DMS53 (cell line): ENCODE measurements around the gene PTPRC.

Source experiments
- DNase-seq: peaks from one replicate; lab custom pipeline; 2025; lab: John Stamatoyannopoulos, UW

PTPRC gene

DNA sequence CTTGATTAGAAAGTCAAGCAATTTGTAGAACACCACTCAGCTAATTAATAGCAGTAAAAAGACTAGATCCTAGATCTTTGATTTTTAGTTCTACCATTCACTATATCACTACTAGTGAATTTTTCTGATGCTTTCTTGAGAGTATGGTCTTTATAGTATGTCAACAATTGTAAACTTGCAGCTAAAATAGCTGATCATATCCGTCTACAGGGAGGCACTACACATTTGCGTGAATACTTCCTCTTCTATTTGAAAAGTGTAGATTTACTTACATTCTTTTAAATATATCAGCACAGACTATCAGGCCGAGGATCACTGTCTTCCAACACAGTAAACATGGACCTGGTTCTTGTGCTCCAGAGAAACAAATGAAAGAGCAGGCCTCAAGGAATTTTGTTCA is 18.6 kb upstream of the PTPRC start:
- DNase-seq = no peak

DNA sequence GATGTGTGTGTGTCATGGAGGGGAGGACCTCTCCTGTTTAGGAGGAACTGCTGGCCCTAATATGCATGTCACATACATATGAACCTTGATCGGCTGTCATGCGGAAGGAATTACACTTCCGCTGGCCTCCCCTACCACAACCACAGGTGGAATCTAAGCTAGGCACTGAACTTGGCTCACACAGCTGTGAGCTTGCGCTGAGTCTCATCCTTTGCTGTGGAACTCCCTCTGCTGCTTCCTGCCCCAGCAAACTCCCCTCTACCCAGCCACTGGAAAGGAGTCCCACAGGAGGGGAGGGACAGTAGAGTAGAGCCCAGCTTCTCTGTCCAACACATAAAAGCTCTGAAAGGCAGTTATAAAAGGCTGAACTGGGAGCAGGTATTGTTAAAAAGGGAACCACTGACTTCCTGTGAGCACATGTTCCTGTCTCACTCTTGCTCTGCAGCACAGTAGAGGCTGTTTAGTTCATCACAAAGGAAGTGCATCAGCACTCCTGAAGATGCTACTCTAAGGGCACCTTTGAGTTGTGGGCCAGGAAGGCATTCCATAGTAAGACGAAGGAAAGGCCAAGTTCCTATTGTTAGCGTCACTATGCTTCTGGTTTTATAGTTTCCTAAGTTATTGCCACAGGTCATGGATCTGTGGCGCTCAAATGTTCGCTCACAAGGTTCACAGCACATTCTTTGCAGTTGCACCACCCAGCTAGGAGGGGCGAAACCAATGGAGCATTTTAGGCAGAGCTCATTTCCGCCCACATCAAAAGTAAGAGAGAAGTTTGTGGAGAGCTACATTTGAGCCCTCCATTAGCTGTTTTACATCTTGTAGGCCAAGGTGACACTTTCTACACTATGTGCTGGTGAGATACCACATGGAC is 17.7 kb upstream of the PTPRC start:
- no peak for DNase-seq

GRCh38 chr1:198622001-198622400 is 16.8 kb upstream of the PTPRC start:
- DNase-seq = no peak

DNA sequence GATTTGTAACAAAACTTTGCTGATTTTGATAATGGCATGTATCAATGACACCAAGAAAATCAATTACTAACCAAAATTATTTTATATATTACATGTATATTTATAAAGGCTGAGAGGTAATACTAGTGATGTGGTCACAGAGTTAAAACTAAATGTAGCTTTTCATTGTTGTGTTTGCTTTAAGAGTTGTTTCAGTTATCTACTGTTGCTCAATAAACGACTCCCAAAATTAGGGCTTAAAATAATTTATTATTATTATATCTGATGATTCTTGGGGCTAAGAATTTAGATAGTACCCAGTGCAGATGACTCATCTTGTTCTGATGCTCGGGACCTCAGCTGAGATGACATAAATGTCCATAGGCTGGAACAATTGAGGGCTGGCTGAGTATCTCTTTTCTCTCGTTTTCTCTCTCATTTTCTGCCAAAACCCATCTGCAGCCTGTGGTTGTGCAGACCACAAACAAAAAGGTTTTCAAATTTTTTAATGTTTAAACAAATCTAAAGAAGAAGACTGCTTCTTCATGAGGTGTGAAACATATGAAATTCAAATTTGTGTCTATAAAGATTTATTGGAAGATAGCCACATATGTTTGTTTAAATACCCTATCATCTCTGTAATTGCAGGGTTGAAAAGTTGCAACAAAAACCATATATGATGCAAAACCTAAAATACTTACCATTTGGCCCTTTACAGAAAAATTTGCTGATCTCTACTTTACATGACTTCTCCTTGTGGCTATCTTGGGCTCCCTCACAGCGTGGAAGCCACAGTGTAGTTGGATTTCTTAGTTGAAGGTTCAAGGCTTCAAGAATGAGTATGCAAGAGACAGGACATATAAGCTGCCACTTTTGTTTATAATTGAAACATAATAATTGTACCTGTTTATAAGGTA is 14.8 kb upstream of the PTPRC start:
- no peak for DNase-seq

DNA sequence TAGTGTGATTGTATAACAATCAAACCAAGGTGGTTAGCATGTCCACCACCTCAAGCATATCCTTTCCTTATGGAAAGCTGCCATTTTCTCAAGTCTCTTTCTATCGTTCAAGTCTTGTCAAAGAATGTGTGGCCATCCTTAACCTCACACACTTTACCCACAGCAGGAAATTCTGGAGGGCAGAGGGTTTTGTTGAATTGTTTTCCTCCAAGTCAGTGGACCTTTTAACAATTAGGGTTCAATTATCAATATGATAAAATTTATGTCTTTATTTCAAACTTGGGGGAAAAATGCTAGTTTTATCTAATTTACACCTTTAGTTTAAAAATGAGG is 14.2 kb upstream of the PTPRC start:
- no peak for DNase-seq

DNA sequence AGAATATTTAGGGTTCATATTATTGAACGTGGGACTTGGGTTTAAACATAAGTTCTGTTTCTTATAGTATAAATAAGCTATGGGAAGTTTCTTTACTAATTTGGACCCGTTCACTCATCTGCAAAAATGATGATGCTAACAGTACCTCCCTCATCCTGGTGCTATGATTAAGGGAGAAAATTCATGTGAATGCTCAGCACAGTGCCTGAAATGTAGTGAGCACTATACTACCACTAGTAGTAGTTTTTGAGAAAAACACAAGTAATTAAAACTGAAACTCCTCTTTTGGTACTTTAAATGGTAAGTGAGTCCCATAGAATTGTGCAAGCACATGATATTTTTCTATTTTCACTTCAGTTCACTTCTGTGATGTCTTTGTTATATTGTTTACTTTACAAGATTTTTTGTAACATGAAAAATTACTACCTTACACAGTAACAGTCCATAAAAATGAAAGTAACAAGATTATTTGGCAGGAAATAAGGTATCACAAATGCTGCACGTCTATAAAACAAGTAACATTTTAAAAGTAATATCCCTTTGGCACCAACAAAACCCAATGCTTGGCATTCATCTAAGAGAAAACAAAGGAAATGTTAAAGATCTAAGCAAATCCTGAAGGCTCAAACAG is 11.3 kb upstream of the PTPRC start:
- DNase-seq = no peak

- DNase-seq = no peak
These were observed 10.8 kb upstream of the PTPRC start for GRCh38 chr1:198628067-198628455.

DNA sequence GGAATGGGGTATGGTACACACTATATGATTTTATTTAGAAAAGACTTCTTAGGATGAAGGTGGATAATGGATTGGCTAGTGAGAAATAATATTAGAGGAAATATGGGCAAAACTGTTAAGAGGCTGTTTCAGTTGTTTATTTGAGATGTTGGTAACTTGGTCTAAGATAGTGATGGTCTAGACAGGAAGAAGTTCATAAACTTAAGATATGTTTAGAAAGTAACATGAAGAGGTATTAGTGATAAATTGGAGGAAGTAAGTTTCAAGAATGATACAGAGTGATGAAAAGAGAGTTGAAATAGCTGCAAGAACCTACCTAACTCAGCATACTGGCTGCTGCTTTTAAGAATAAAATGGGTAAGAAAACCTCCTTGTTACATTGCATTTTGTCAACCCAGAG is 9.2 kb upstream of the PTPRC start:
- DNase-seq = no peak

GRCh38 chr1:198630863-198631262 is 8.0 kb upstream of the PTPRC start:
- peak; percentile 45 for DNase-seq

DNA sequence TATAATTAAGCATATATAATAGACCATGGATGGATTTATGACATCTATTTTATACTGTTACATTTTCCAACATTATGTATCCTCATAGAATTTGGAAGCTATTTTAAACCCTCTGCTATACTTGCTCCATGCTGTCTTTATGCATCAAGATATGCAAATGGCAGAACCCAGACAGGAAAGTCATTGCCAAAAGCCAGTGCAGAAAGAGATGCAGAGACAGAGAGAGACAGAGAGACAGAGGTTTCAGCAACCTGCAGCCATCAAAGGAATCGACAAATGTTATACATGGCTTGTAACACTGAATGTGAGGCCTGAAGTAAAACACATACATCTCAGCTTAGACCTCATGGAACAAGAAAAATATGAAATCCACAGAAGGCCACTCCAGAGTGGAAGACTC is 7.5 kb upstream of the PTPRC start:
- DNase-seq = no peak

DNA sequence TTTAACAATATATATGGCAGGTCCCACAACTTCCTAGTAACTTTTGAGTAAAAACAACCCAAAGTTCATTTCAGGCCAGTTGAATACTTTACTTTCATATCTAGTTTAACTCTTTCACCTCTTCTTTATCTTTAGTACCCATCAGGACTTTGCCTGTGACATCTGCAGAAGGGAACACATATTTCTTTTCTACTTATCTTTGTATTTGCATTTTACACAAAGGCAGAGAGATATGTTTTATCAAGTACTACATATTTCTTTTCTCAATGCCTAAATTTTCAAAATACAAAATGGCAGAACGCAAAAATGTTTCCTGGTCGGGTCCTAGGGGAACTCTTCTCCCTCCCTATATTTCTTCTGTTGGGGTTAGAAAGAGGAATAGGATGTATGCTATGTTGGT is 6.8 kb upstream of the PTPRC start:
- DNase-seq = no peak

DNA sequence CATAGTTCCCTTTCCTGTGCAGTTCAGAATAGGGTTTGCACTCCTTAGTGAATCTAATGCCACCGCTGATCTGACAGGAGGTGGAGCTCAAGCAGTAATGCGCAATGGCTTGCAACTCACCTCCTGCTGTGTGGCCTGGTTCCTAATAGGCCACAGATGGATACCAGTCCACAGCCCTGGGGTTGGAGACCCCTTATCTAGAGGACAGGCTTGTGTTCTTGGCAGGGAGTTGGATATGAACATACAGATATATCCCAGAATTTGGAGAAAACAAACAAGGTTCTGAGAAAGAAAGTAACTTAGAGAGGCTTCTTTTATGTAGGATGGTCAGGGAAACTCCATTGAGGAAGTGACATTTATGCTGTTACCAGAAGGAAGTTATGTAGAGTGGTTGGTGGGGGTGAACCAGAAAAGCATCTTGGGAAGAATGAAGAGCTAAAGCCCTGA is 5.1 kb upstream of the PTPRC start:
- no peak for DNase-seq

GRCh38 chr1:198635964-198636363 is 2.9 kb upstream of the PTPRC start:
- DNase-seq = no peak

GRCh38 chr1:198636391-198636790 is 2.4 kb upstream of the PTPRC start:
- DNase-seq = no peak

- no peak for DNase-seq
These were observed 1.7 kb upstream of the PTPRC start for GRCh38 chr1:198637157-198637556.

- no peak for DNase-seq
These were observed 863 bp upstream of the PTPRC start for GRCh38 chr1:198637916-198638437.

DNA sequence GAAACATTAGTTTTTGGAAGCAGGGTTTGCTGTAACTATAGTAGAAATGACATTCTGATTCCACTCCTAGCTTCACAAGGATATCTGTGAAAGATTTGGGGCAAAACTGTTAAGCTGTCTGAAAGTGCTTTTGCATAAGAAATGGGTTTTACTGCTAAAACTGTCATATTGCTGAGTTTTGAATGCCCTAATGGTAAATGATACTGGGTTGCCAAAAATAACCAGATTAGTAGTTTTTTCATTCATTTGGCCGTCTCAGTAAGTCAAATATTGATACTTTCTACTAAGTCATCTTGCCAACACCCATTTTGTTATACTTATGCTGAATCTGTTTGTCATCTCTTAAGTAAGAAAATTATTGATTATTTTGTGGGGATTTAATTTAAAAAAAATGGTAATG is 399 bp upstream of the PTPRC start:
- DNase-seq = no peak

DNA sequence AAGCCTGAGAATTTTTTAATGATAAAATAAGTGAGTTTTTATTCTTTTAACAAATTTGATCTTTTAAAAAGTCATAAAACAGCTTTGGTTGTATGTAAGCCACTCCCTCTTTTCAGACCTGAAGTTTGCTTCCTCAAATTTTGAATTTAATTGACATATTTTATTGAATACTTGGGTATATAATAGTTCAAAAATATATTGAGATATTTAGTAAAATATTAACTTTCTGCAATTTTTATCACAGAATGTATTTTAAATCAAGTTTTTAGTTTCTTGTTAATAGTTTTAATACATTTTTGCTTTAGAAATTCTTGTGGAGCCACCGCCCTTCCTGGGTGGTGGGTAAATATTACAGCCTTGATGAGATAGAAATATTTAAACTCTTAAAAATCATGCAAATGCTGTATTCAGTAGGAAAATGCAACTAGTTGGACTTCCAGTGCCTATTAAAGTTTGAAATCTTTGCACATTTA is 867 bp downstream of the PTPRC start:
- DNase-seq = no peak

- DNase-seq = no peak
These were observed 1.3 kb downstream of the PTPRC start for GRCh38 chr1:198640174-198640573.

- DNase-seq = no peak
These were observed 2.7 kb downstream of the PTPRC start for GRCh38 chr1:198641501-198641900.

GRCh38 chr1:198641966-198642668 is 3.3 kb downstream of the PTPRC start:
- no peak for DNase-seq

DNA sequence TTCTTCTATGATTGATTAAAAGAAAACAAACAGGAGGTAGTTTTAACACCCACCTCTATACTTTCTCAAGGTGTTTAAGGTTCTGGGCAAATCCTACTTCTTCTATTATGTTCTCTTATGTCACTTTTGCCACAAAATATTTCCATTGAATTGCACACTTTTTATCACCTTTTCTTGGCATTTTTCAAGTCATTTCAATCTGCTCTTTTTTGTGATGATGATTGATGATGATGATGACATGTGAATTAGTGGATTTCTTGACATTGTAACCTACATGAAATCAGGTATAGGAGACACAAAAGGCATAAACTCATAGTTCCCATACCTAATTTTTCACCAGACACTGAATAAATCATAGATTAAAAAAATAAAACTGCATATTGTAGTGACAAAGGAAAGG is 4.1 kb downstream of the PTPRC start:
- DNase-seq = no peak
